NCI-H2029 treated with DMSO at 0.1 percent for 48 hours (cell line): Measurements from ENCODE around the gene ABCG4.
"Not testable (repeated sequence)": the region's sequence is repeated elsewhere in the genome, so short reads cannot be mapped to it uniquely, and the experiment has no call there.

ENCODE experiments used
- DNase-seq: peaks from one replicate; lab custom pipeline; 2025; lab: John Stamatoyannopoulos, UW

Gene ABCG4

GRCh38 chr11:119149018-119149785, at the start of gene ABCG4:
Gene ABCG4, plus strand, starts transcription at chr11:119149052. Its CDS starts 914 bp downstream, at chr11:119149966.
- DNase-seq = no peak

GRCh38 chr11:119099711-119100110, 49.1 kb upstream of the ABCG4 start:
- no peak for DNase-seq

- DNase-seq = no peak
Measured at GRCh38 chr11:119100246-119100970, 48.4 kb upstream of the ABCG4 start.

GRCh38 chr11:119100994-119101758, 47.7 kb upstream of the ABCG4 start:
- no peak for DNase-seq

GRCh38 chr11:119101759-119102423, 47.0 kb upstream of the ABCG4 start, which contains the start of gene DPAGT1:
Gene DPAGT1, minus strand, starts transcription at chr11:119101853. Its CDS starts 198 bp downstream, at chr11:119101655.
- peak; percentile 97 for DNase-seq

GRCh38 chr11:119103161-119103664, 45.6 kb upstream of the ABCG4 start:
- DNase-seq = not testable (repeated sequence)

- DNase-seq = no peak
Measured at GRCh38 chr11:119103793-119104192, 45.1 kb upstream of the ABCG4 start.

- peak; percentile 55 for DNase-seq
Measured at GRCh38 chr11:119106564-119107537, 42.0 kb upstream of the ABCG4 start, which contains the start of gene C2CD2L. Gene C2CD2L, plus strand, starts transcription at chr11:119107344. Its CDS starts 398 bp downstream, at chr11:119107742.

GRCh38 chr11:119107538-119108145, 41.2 kb upstream of the ABCG4 start:
- no peak for DNase-seq

GRCh38 chr11:119108146-119108856, 40.6 kb upstream of the ABCG4 start:
- no peak for DNase-seq

- no peak for DNase-seq
Measured at GRCh38 chr11:119108857-119109221, 40.0 kb upstream of the ABCG4 start.

GRCh38 chr11:119109843-119110242, 39.0 kb upstream of the ABCG4 start:
- DNase-seq = no peak

- DNase-seq = no peak
Measured at GRCh38 chr11:119110439-119110838, 38.4 kb upstream of the ABCG4 start.

GRCh38 chr11:119111361-119111925, 37.4 kb upstream of the ABCG4 start:
- no peak for DNase-seq

- DNase-seq = no peak
Measured at GRCh38 chr11:119112314-119113020, 36.4 kb upstream of the ABCG4 start.

- no peak for DNase-seq
Measured at GRCh38 chr11:119113716-119114115, 35.1 kb upstream of the ABCG4 start.

- no peak for DNase-seq
Measured at GRCh38 chr11:119114351-119114750, 34.5 kb upstream of the ABCG4 start.

GRCh38 chr11:119115484-119116234, 33.2 kb upstream of the ABCG4 start:
- DNase-seq = no peak
